T1000 (cell line): ENCODE measurements around the gene FBXO38.

Source experiments
- DNase-seq: peaks from one replicate; lab custom pipeline; 2025; ENCODE audit warnings: mixed read lengths; lab: John Stamatoyannopoulos, UW

FBXO38 gene

GRCh38 chr5:148474025-148474511 is 90.3 kb downstream of the FBXO38 start:
- no peak for DNase-seq

GRCh38 chr5:148476302-148476701 is 92.5 kb downstream of the FBXO38 start:
- no peak for DNase-seq

GRCh38 chr5:148477429-148477828 is 93.7 kb downstream of the FBXO38 start:
- no peak for DNase-seq

GRCh38 chr5:148482196-148482595 is 98.4 kb downstream of the FBXO38 start:
- no peak for DNase-seq

GRCh38 chr5:148482697-148483462 is 99.1 kb downstream of the FBXO38 start:
- DNase-seq: no peak

- DNase-seq: no peak
These were observed 100.0 kb downstream of the FBXO38 start for GRCh38 chr5:148483750-148484149.

GRCh38 chr5:148484651-148485050 is 100.9 kb downstream of the FBXO38 start:
- DNase-seq: no peak

GRCh38 chr5:148486456-148486855 is 102.7 kb downstream of the FBXO38 start:
- DNase-seq: no peak

- DNase-seq: no peak
These were observed 105.0 kb downstream of the FBXO38 start for GRCh38 chr5:148488757-148489156.

- no peak for DNase-seq
These were observed 107.4 kb downstream of the FBXO38 start for GRCh38 chr5:148491015-148491792.

- no peak for DNase-seq
These were observed 108.0 kb downstream of the FBXO38 start for GRCh38 chr5:148491793-148492184.

GRCh38 chr5:148492351-148492750 is 108.6 kb downstream of the FBXO38 start:
- DNase-seq: no peak
